GM18520 (cell line): ENCODE measurements around the gene PPP2R2D.

Experiments used
- ATAC-seq: cut with Tn5 transposase; IDR thresholded peaks from one replicate; pipeline ENCODE4 v1.9.1; 2021; ENCODE audit not compliant: unreplicated experiment

PPP2R2D gene

DNA sequence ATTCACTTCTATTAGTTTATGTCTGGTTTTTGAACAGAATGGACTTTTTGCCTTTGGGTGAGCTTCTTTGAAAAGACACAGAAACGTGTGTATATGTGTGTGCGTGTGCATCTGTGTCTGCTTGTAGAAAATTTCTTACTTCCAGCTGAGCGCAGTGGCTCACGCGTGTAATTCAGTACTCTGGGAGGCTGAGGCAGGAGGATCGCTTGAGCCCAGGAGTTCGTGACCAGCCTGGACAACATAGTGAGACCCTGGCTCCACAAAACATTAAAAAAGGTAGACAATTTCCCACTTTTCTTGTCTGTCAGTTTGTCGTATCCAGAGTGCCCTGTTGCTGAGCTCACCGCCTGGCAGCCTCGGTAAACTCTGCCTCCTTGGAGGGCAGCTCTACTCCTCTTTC, 25.4 kb downstream of the PPP2R2D start:
- ATAC-seq, result no peak

DNA sequence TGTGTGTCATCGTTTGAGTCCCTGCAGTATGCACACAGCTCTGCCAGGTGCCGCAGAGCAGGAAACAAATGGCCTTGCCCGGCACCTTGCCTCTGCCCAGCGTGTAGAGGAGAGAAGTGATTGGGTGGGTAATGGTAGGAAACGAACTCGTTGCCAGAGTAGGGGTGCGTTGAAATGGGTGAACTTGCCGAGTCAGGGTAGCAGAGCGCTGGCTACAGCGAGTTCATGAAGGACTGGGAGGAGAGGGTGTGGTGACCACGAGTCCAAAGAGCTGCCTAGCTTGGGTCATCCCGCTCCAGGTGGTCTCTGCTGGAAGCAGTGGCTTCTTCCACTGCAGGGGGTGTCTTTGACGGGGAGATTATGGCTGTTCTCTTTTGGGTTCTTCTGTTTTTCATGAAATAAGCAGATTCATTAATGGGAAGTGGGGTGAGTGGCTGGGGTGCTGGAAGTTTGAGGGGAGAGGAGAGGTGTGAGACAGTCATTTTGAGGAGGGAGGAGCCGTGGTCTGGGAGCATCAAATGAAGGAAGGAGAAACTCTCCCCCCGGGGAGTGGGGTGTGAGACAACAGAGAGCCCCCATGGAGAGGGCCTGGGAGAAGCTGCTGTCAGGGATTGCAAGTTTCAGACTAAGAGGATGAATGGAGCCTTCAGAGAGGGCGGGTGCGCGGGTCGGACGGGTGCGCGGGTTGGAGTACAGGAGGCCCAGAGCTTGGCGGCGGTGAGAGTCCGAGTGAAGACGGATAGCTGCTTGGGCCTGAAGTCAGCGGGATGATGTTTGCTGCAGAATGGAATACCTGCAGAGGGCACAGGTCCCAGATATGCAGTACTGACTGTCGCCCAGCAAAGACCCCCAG, 26.2 kb downstream of the PPP2R2D start:
- no peak for ATAC-seq

DNA sequence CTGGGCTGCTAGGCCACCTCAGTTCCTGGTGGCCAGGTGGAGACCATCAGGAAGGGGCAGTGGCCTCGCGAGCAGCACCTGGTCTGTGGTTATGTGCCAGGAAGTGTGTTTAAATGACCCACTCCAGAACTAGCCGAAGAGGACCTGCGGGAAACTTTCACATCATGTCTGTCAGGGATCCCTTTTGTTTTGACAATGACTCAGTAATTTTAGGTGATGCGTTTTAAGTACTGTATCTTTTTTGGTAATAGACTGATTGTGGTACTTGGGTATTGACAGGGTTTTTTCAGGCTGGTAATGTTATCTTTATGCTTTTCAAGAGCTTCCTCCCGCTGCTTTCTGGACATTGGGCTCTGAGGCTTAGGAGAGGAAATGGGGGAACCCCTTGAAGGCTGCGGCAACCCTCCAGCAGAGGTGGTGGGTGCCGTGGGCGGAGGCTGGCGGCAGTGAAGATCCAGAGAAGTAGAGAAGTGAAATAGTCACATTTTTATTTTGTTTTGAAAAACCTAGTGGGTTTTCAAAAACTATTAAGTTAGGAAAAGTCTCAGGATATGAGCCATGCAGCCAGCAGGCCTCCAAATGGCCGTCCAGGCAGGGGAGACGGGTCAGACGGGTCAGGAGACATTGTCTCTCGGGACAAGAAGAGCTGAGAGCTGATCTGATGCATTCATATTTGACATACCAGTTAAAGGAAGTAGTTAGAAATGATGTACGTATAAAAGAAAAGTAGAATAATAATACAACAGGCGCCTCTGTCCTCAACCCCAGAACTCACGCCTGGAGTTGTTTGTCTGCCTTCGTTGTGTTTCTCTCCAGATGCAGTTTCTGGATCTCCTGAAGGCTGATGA, 27.7 kb downstream of the PPP2R2D start:
- ATAC-seq, result peak; percentile 73

DNA sequence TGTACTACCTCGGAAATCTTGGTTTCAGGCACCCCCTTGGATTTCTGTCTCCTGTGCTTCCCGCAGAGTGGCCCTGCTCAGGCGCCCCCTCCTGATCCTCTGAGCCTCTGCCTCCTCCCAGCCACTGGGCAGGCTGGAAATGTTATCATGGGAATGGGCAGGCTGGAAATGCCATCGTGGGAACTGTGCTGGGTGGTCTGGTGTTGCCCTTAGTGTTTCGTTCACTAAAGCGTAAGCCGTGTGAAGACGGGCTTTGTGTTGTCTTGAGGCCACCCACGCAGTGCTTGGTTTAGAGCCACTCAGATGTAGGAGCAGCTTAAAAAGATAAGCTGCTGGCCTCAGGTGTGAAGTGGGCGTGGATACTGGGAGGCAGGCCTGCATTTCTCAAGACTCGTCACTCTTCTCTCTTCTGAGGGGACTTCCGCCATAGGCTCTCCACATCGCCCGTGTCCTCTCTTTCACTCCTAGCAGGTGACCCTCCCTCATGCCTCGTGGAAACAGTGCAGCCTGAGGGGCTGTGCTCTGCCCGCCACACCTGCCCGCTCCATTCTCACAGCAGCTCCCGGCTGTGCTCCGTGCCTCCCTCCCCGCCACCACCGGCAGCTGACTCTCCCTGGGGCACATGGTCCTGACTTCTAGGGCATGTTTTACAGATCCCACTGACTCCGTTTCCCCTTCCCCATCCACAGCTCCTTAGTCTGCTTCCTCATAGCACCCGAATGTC, 28.5 kb downstream of the PPP2R2D start:
- ATAC-seq, result no peak

DNA sequence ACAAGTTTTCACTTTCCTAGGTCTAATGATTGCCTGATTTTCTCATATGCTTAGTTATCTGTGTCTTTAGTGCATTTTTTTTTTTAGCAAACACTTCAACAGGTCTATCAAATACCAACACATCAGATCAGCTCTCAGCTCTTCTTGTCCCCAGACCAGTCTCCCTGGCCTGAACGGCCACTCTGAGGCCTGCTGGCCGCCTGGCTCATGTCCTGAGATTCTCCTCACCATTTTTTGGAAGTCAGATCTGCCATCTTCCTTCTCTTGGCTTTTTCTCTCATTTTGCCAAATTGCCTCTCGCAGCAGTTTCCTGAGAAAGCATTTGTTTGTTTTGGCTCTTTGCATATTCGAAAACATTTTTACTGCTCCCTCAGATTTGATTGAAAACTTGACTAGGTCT, 29.3 kb downstream of the PPP2R2D start:
- ATAC-seq, result no peak

DNA sequence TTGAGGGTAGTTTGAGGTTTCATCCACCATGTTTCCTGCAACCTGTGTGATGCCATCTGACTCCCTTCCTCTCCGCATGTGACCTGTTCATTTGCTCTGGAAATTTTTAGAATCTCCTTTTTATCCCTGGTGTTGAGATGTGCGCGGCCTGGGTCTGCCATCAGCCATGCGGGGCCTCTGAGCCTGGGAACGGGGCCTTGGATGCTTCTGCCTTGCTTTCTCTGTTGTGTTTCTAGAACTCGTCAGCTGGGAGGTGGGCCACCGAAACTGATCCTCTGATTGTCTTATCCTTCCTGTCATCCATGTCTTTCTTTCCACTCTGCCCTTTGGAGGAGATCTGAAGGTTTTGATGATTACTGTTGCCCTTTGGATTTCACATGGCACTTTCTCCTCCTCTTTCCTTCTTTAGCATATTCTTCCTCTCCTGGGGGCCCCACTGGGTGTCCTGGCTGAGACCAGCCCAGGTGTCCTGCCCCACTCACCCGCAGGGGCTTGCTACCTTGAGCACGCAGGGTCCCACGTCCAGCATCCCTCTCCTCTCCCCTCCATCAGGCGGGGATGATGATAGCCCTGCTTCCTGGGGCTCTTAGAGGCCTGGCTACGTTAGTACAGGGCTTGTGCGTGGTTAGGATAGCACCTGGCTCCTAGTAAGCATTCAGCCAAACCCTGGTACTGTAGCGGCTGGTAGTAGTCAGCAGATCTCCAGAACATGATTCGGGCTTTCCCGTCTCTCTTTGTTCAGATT, 29.9 kb downstream of the PPP2R2D start:
- no peak for ATAC-seq

DNA sequence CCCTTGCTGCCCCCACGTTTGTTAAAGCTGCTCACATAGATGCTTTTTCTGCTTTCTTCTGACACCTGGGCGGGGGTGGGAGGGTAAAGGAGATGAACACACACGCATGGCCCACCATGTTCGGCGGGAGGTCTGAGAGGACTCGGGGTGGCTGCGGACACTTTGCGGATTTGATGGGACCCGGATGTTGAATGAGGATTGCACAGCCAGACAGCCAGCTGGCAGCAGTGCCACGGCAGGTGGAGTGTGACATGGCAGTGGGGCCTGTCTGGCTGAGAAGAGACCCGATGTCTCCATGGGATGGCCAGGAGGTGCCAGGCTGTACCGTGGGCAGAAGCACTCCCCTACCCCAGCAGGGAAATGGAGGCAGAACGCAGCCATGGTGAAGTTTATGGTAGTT, 31.2 kb downstream of the PPP2R2D start:
- ATAC-seq, result no peak

DNA sequence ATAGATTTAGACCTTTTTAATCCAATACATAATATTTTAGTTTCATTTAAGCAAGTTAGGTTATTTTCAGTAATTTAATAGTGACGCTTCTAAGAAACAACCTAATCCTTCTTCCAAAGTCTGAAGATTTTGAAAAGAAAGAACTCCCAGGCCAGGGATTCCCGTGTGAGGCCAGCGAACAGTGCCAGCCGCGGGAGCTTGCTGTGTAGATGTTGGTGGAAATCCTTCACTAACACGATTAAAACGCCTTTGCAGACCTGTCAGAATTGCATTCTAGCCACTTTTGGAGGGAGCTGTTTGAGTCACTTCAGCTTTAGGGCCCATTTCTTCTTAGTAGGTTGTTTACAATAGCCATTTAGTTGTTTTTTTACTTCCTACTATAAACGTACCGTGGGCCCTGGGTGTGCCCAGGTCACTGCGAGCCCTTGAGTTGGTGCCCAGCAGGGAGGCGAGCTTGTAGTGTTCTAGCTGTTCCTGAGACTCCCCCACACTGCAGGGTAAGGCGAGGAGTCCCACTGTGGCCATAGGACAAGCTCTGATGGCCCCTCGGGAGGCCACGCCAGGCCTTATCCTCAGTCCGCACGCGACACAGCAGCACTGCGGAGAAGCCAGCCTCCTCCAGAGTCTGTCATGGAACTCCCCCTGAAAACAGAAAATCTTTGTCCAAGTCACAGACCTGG, 32.3 kb downstream of the PPP2R2D start:
- ATAC-seq, result no peak

DNA sequence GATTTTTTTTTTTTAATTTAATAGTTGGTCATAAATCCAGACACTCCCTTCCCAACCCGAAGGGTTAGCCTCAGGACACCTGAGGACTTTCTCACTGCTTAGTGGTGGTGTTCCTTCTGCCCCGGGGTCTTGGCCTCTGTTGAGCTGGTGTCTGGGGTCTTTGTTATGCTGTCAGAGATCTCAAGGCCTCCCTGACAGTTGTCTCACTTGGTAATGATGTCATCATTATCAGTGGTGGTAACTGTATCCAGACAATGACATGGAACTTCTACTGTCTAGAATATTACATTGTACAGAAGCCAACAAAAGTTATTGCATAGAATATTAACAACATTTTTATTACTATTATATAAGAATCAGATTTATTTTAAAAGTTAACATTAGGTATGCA, 32.9 kb downstream of the PPP2R2D start:
- ATAC-seq, result no peak

DNA sequence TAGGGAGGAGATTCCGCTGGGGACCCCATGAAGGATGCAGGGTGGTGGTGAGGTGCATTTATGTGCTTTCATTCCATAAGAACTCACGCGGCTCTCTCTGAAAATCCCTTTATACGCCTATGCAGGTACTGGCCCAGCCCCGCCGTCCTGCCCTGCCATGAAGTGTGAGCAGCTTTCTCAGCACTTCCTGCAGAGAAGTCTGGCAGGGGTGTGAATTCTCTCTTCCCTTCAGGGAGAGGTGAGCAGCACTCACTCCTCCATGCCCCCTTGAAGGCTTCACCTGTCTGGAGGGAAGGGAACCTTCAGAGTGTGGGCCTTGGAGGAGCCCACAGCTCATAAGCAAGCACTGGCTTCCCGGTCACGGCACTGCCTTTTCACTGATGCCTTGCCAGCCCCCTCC, 34.0 kb downstream of the PPP2R2D start:
- no peak for ATAC-seq

DNA sequence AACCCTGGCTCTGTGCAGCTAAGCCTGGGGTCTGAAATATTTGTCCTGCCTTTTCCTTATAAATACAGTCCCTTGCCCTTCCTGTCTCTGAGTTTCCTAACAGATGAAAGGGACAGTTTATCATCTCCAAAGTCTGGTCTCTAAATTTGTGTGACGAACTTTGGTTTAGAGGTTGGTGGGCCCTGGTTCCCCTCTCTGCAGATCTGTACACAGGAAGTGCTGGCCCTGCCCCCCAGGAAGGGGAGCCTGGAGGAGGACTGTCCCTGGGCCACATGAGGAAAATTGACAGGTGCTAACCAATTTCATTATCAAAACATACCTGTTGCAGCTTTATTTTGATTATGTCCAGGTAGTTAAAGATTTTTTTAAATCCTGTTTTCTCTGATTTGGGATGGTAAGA, 34.5 kb downstream of the PPP2R2D start:
- no peak for ATAC-seq

DNA sequence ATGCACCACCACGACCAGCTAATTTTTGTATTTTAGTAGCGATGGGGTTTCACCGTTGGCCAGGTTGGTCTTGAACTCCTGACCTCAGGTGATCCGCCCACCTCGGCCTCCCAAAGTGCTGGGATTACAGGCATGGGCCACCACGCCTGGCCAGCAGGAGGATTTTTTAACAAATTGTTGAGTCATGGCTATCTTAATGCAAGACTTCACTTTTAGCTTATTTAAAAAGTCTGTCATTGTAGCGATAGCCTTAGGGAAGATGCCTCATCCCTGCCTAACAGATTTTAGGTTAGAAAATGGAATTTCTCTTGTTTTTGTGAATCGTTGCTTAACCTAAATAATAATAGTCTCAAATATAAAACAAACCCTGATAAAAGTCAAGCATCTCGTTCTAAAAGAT, 35.5 kb downstream of the PPP2R2D start:
- ATAC-seq, result no peak

DNA sequence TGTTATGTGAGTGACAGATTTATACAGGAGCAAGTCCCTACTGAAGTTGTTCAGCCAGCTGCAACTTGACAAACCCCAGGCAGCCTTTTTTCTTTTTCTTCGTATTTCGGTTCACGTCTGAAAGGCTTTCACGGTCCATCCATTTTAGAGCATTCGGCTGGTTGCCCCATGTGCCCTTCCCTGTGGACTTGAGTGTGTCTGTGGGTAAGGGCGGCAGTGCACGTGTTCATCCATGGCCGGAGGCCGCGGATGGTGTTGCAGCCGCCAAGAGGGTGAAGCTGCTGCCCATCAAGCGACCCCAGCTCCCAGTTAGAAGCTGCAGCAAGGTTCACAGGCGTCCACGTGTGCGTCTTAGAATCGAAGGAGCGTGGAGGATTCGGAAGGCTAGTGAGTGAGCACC, 35.9 kb downstream of the PPP2R2D start:
- no peak for ATAC-seq

DNA sequence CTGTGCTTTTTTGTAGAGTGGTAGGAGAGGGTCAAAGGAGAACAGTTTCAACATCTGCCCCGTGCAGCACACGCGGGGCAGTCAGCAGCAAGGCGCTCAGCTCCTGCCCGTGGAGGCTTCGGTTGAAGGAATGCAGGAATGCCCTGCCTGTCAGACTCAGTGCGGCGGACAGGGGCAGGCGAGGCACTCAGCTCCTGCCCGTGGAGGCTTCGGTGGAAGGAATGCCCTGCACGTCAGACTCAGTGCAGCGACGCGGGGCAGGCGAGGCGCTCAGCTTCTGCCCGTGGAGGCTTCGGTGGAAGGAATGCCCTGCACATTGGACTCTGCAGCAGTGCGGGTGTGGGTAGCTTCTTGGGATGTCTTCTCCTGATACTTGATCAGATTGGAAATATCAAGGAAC, 37.0 kb downstream of the PPP2R2D start:
- no peak for ATAC-seq

DNA sequence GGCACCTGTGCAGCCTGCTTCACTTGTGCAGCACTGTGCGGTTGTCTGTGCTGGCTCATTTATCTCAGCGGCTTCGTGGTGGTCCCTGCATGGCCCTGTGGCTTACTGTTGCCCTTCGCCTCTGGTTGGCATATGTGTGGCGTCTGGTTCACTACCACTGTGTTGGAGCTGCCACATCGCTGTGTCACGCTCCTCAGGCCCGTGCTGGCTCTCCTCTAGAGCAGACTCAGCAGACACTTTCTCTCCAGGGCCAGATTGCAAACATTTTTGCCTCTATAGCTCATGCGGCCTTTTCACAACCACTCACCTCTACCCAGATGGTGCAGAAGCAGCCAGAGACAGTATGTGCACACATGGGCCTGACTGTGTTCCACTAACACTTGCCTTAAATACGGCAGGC, 37.9 kb downstream of the PPP2R2D start:
- no peak for ATAC-seq

DNA sequence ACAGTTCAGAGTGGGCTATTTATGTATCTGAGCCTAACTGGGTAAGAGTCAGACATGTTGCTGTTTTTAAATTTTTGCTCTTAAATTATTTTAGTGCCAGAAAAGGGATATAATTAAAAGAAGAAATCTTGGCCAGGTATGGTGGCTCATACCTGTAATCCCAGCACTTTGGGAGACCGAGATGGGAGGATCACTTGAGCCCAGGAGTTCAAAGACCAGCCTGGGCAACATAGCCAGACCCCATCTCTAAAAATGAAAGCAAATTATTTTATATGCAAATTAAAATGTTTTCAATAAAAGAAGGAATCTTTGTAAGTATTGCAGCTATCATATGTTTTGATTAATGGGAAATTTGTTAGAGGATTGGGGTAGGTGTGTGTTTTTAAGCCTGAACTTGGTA, 41.6 kb downstream of the PPP2R2D start:
- no peak for ATAC-seq

DNA sequence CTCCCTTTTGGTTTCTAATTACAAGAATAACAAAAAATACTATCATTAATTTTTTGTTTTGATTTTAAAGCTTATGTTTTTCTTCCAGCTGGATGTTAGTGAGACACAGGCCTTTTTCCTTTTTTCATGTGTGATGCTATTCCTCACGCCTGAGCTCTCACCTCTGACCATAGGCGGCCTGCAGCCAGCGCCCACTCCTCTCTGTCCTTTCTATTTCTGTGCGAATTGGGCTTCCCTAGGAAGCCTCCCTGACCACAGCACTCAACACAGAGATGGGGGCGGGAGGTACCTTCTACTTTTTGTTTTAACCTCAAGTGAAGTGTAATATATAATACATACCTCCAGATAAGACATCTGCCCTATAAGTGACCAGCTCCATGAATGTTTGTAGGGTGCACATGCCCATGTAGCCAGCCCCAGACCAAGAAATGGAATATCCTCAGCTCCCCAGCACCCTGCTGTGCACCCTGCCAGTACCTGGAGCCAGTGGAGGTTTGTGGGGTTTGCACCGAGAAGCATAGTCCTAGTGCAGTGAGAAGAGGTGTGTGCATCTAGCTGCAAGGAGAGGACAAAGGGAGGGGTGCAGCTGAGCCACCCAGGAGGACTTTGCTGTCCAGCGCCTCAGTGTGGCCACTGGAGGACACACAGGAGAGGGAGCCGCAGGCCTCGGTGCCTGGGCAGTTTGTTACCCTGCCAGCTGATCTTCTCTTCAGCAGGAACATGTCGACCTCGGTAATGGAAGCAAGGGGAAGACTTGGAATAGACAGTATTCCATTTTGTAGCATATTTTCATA, 42.4 kb downstream of the PPP2R2D start:
- ATAC-seq, result no peak

DNA sequence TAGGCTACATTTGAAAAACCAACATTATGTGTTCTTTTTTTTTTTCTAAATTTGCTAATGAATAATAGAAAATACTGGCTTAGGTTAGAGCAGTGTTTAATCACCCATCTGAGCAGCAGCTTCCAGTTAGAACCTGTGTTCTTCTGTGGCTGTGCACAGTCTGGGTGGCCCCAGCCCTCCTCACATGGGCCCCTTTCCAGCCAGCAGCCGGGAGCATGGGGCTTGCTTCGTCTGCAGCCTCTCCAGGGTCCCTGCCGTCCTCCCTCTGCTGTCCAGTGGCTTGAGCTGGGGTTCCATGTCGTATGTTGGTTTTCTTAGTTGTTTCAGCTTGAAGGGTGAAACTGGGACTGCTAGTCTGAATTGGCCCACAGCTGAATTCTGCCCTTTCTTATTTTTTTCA, 43.6 kb downstream of the PPP2R2D start:
- ATAC-seq, result no peak

DNA sequence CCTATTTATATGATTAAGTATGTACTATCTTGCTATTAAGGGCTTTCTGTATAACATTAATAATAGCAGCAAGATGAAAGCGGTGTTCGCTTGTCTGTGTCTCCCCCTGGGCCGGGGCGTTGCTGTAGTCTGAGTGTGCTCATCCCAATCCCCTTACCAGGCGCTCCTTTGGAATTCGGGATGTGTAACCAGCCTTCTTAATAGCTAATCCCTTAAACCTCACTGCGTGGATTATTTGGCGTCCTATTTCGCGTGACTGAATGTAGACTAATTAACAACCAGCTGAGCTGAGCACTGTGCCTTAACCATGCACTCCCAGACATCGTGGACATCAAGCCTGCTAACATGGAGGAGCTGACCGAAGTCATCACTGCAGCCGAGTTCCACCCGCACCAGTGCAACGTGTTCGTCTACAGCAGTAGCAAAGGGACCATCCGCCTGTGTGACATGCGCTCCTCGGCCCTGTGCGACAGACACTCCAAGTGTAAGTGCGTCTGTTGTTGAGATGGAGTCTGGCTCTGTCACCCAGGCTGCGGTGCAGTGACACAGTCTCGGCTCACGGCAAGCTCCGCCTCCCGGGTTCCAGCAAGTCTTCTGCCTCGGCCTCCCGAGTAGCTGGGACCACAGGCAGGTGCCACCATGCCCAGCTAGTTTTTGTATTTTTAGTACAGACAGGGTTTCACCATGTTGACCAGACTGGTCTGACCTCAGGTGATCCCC, 44.3 kb downstream of the PPP2R2D start:
- ATAC-seq, result no peak
